GM19468 (cell line): Measurements from ENCODE around the gene PLCB4.

Experiments used
- ATAC-seq: cut with Tn5 transposase; IDR thresholded peaks from one replicate; pipeline ENCODE4 v1.9.1; 2021; ENCODE audit warnings: mild to moderate bottlenecking, moderate library complexity, moderate number of reproducible peaks; ENCODE audit not compliant: unreplicated experiment; ENCODE audit errors: extremely low read depth

The PLCB4 gene

DNA sequence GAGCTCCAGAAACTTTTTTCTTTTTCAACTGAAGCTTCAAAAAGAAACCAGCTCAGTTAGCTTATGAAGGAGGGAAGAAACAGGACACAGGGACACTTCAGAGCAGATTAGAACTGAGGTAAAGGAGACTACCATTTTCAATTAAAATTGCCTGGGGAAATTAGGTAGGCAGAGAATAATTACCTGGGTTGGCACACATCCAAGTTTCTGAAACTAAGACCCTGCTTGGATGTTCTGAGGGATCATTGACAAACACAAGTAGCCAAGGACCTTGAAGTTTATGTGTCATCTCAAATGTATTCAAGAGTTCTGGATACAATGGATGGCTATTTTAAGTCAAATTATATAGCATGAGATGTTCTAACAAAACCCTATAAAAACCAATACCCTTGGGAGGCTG, 137.6 kb downstream of the PLCB4 start:
- no peak for ATAC-seq

DNA sequence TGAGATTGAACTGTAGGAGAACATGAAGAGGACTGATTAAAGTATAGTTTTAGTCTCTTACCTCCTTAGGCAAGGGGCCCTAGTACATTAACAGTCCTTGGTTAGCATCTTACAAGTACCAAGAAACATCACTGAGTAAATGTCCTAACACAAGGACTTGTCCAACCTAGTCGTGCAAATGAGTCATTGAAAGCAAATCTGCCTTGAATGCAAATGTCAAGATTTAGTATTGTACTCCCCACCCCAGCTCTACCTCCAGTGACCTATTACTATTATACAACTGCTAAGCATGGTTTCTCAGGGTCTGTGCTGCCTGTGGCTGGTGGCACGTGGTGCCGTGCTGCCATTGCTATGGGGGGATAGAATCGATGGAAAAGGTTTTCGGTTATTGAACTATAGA, 138.4 kb downstream of the PLCB4 start:
- ATAC-seq: no peak

DNA sequence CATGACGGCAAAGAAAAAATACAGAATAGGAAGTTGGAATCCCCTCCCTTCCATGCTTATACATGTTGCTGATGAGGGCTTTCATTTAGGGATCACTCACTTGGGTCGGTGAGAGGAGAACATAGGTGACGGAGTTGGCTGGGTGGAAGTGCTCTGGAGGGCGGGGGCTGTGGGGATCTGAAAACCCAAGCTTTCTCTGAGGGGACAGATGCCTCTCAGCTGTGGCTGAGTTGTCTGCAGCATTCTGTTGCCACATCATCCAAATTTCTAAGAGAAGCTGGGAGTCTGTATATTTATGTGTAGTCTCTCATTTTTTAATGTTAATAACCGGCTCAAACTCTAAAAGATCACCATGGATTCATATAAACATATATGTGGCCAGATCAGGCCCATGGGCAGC, 141.5 kb downstream of the PLCB4 start:
- ATAC-seq: no peak

DNA sequence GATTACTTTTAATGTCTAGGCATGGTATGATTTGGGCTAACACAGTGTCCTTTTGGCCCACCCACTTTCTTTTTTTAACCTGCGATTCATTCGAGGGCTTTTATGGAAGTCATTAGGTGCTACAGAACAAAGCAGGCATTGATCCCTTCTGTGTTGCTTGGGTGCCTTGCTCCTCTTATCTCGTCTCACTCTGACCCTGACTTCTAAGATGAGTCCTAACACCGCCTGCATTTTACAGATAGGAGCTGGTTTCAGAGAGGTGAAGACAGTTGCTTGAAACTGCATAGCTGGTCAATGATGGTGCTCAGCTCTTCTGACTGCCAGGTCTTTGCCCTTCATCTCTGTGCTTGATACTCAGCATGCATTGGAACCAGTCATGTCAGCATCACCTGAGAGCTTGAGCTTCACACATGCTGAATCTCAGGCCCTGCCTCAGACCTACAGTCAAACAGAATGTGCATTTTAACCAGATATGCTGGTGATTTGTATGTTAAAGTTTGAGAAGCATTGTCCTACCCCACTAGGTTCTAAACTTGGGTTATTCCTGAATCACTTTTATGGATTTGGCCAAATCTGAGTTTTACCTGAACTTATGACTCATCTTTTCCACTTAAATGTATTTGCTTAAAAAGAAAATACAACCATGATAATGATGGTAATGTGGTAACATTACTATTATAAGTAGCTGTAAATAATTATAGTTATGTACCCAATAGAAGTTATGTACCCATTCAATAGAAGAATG, 142.3 kb downstream of the PLCB4 start:
- ATAC-seq: no peak

DNA sequence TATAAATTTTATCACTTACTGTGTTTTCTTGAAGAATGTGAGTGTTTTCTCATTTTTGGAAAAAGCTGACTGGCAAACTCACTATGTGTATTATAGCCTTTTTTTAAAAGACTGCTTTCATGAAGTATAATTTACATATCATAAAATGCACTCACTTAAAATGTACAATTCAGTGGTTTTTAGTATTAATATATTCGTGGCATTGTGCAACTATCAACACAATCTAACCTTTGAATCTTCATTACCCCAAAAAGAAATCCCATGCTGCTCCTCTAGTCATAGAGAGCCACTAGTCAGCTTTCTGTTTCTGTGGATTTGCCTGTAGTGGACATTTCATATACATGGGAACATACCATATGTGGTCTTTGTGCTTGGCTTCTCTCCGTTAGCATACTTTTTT, 143.8 kb downstream of the PLCB4 start:
- ATAC-seq: no peak

DNA sequence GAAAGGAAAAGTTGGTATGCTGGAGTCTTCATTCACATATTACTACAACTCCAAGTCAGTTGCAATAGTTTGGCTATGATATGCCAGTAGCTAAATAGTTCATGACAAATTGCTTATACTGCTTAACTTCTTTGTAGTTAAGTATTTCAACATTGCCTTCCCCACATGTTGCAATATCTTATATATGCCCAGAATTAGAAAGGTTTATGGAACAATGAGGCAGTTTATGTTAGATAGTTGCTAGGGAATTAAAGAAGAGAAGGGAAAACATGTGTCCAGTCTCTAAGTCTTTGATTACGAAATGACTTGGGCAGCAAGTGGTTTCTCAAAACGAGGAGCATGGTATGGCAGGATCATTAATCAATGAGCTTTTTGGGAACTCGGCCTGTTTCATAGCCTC, 145.8 kb downstream of the PLCB4 start:
- ATAC-seq: no peak

DNA sequence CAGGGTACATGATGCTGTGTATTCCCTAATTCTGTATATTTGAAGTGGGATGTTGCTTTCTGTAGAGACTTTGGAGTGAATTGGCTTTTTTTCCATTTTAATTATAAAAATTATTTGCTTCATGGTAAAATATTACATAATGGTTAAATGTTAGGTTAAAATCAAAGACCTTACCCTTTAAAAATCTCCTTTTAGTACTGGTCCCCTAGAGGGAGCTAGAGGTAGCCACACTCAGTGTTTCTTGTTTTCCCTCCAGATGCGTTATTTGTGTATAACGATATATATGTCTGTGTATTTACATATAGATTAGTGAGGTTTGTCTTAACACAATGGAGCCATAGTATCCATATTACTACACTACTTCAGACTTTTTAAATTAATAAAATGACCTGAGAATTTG, 146.7 kb downstream of the PLCB4 start:
- ATAC-seq: no peak

DNA sequence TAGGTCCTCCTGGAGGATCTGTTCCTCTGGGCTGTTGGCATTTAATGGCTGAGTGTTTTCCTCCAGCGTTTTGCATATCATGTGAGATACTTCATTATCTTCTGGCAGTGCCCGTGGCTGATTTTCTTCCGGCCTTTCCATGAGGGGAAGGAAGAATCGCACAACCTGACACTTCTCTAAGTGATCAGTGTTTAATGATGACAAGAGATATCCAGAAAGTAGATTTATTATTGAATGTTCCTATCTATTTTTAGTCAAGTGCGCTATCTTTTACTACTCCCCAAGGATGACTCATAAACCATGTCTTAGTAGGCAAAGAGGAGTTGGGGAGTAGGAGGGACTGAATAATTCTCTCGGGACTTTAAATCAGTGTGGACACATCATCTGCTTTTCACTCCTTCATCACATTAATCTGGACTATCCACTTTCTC, 149.7 kb downstream of the PLCB4 start:
- no peak for ATAC-seq

DNA sequence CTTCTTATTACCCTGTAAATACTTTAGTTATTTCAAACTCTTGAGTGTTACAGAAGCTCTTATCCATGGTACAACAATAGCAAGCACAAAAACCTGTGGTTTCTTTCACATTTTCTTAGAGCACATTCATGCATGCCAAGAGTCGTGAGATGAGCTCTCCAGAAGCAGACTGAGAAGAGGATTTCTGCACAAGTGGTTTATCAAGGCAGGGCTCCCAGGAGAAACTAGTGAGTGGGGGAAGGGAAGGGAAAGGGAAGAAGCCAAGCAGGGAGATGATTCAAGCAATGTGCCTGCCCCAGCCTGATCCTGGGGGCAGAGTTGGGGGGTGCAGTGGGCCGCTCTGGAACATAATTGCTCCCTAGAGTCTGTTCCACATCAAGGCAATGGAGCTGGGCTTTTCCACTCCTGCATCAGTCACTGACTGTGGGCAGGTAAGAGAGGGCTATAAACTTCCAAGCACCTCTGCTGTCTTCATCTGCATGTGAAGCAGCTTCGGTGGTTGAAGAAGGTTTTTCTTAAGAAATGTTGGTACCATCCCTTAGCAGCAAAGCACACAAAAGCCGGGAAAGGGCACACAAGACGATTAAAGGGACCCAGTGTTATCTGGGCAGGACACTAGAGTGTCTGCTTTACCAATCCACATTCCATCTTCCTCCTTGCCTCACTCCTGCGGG, 152.1 kb downstream of the PLCB4 start:
- ATAC-seq: no peak

DNA sequence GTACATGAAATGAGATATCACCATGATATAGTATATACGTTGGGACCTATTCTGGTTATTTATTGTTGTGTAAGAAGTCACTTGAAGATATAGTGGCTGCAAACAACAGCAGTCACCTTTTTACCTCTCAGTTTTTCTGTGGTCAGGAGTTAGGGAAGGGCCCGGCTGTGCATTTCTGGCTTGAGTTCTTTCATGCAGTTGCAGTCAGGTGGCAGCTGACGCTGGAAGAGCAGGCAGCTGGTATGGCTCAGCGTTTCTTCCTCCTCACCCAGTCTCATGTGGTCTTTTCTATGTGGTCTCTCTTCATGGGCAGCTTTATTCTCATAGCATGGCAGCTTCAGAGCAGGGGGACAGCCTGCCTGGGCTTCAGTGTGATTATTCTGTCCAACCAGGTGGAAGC, 154.4 kb downstream of the PLCB4 start:
- no peak for ATAC-seq

DNA sequence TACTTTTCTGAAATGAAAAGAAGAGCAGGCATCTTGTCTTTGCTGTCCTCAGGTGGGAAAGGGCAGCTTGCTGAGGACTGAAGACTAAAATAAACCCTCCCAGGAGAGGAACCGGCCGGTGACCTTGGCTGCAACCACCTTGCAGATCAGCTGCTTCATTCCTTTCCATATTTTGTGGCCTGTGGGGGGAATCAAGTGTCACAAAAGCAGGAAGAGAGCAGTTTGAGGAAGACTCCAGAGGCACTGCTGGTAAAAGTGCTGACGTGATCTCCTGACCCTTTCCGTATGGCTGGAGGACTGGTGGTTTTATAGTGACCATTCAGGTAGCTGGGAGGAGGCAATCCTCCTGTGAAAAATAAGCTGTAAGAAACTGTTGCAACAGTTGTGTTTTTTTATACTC, 157.0 kb downstream of the PLCB4 start:
- no peak for ATAC-seq

DNA sequence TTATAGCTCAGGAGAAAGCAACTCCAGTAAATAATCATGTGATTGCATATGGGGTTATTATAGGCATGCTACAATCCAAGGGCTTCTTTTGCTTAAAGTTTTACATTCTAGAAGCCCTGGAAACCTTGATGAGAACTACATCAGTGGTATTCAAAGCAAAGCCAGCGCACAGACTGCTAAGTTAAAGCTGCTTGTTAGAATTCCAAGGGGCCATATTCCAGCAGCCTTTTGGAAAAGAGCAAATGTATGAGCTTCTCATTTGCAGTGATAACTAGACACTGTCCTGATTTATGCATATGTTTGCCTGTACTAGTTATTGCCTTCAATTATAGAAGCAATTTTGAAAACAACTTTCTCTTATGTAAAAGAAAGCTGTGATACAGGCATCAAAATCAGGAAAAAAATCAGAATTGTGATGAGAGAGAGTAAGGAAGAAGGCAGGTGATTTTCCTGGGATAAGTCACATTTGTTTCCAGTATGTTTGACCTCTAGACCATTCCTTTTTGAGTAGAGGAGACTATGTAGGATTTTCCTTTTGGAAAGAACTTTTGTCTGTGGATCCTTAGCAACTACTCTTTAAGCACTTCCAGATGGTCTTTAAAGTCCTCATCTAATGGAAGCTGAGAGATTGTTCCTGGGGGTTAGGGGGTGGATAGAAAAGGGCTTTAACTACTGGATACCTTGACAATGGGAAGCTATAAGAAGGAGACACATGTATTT, 159.2 kb downstream of the PLCB4 start:
- ATAC-seq: no peak

DNA sequence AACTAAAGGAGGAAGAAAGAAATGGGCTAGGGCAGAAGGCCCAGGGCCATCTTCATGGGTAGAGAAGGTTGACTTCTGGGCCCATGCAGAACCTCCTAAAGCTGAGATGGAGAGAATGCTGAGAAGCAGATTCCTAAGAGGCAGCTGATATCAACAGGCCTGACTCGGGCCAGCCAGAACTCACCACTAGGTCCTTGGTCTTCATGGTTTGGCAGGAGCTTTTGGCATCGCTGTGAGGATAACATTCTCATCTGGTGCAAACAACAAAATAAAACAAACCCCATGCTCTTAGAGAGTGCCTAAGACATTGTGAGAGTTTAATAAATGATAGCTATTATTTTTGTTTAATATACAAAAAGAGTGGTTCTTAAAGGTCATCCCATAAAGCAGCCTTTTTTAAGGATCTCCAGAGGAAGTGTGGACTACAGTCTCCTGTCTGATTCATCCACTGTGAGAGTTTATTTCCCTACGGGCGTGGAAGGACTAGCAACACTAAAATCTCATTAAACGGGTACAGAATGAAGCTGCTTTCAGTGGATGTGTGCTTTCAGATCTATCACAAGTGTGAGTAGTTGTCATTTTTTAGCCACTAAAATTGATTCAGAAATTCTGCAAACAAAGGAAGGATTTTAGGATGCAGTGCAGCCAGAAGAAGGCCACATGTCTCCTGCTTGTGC, 160.0 kb downstream of the PLCB4 start:
- ATAC-seq: no peak

DNA sequence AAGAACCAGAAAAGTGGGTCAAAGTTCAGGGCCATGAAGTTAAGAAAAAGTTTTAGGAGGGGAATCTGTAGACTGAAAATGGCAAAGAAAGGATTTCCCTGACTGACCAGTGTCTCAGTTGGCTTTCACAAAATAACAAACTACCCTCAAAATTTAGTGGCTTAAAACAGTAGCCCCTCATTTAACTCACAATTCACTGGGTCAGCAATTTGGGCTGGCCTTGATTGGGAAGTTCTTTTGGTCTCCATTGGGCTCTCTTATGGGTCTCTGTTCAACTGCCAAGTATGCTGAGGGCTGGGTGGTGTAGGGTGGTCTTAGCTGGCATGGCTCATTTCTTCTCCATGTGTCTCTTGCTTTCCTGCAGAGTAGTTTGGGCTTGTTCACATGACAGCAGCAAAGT, 161.5 kb downstream of the PLCB4 start:
- no peak for ATAC-seq

DNA sequence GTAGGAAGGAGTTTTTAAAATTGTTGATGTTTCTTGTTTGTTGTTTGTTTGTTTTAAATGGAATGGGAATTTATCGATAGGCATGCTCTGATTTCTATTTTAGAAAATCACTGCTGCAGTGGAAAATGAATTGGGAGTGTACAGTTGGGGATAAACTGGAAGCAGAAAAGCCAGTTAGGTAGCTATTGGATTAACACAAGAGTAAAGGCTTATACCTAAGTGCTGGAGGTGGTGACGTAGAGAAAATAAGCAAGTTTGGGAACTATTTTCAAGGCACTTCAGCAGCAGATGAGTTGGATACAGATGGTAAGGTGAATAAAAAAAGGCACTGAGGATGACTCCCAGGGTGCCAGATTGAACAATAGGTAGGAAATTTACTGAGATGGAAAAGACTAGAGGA, 164.9 kb downstream of the PLCB4 start:
- ATAC-seq: no peak

DNA sequence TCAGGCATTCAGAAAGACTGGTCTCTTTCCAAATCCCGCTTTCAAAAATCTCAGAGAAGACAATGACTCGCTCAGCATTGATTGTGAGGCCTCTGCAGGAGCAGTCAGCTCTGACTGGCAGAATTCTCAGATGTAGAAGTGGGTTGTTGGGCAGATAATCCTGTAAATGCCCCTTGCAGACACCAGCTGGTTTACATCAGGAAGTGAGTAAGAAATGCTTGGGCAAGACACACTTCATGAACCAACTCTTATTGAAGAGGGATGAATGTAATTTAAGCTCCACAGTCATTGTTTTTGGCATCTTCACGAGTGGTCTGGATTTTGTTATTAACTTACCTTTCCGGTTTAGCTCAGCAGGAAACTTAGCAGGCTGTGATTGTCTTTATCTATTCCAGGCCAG, 166.6 kb downstream of the PLCB4 start:
- ATAC-seq: no peak

DNA sequence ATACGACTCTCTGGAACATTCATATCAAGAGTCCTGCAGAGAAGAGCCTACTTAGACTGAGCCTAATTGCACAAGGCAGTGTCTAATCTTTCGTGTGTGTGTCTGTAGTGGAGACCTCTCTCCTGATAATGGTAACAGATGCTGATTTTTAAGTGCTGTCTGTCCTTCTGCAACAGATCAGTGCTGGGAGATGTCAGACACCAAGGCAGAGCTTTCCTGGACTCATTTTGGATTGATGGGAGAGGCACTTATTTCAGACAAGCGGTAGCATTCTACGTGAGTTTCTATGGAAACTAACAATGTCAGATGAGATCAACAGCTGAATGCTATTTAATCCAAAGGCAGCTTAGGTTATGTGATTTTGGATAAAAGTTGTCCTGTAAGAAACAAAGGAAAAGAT, 167.6 kb downstream of the PLCB4 start:
- no peak for ATAC-seq

DNA sequence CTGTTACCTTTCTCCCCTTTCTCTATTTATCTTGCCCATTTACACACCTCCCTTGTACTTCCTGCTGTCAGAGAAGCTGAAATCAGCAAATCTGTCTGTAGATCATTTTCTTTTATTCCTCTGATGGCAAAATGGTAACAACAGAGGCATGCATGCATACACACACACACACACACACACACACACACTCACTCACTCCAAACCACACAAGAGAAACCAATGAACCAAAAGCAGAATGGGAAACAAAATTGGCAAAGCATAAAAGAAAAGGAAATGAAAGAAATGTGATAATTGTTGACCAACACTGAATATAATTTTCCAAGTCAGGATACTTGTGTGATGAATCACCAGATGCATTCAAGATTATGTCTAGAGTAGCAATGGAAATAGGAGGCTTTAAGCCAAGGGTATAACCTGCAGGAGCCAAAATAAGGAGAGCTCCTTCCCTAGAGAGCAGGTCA, 172.4 kb downstream of the PLCB4 start:
- no peak for ATAC-seq

DNA sequence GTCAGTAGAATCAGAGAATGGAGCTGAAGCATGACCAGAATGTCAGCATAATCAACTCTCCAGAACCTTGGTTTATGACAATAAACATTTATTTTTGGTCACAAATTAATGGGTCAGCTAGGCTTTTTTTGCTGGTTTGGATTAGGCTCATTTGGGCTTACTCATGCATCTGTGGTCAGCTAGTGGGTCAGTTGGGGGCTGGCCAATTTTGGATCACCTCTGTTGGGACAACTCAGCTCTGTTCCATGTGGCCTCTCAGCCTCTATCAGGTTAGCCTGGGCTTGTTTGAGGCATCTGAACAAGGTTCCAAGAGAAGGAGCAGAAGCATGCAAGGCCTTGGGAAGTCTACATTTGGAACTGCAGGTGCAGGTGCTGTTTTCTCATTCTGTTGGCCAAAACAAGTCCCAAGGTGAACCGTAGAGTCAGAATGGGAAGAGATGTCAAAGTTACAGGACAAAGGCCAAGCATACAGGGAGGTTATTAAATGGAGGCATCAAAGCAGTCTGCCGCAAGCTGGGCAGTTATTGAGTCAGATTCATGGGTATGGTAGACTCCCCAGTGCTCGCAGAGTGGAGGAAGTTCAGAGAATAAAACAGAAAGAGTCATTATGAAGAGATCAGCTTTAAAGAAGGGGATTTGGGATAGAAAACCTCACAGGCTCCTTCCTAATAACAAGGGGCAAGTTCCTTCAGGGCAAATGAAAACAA, 173.0 kb downstream of the PLCB4 start:
- ATAC-seq: no peak

DNA sequence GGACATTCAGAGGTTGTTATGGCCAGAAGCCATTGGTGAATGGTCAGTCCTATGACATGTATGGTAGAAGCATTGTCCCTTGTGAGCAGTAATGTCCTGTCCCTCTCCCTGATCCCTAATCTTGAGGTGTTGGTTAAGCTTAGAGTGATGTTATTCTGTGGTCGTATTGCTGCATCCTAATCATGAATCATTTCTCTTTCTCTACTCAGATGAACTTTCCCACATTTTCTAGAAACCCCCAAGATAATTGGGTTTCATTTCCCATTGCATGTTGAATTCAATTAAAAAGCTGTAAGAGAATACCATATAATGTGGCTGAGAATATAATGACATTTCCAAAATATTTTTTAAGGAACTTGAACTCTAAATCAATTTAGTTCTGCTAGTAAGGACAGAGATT, 175.1 kb downstream of the PLCB4 start:
- no peak for ATAC-seq
